B cell (primary cell): ENCODE data around the gene PISD.

Source experiments
- EZH2 ChIP-seq: IDR thresholded peaks from 2 replicates; pipeline ENCODE4 v1.6.1; 2012; ENCODE audit warnings: borderline replicate concordance, low read depth, mild to moderate bottlenecking, moderate library complexity, low read length; ENCODE audit not compliant: insufficient read depth, poor library complexity, severe bottlenecking
- TF ChIP-seq, protein P1 (sequence below): fragments of 200-600 bp; IDR thresholded peaks from one replicate; pipeline ENCODE4 v1.8.0; 2022; ENCODE audit warnings: antibody characterized with exemption, mild to moderate bottlenecking

DNA sequence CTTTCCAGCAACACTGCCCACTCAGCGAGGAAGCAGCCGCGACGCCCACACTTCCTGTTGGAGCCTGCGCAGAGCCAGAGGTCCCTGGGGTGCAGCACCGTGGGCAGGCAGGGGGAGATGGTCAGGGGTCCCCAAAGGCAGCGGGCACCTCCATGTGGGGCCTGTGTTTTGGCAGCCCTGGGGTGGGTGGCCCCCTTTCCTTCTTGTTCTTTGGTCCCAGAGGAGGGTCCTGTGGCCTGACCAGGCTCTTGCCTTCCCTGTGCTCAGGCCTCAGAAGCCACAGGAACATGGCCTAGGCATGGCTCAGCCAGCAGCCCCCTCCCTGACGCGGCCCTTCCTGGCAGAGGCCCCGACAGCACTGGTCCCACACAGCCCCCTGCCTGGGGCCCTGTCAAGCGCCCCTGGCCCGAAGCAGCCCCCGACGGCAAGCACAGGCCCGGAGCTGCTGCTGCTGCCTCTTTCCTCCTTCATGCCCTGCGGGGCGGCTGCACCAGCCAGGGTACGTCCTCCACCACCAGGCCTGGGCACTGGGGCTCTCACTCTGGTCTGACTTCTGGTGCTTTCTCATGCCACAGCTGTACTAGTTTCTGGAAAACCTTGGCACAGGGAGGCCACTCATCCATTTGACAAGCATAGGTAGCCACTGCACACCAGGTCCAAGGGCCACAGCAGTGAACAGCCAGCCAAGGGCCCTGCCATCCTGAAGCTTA is 47.1 kb downstream of the PISD start:
- no peak for TF ChIP-seq EZH2
- TF ChIP-seq, protein P1, sequence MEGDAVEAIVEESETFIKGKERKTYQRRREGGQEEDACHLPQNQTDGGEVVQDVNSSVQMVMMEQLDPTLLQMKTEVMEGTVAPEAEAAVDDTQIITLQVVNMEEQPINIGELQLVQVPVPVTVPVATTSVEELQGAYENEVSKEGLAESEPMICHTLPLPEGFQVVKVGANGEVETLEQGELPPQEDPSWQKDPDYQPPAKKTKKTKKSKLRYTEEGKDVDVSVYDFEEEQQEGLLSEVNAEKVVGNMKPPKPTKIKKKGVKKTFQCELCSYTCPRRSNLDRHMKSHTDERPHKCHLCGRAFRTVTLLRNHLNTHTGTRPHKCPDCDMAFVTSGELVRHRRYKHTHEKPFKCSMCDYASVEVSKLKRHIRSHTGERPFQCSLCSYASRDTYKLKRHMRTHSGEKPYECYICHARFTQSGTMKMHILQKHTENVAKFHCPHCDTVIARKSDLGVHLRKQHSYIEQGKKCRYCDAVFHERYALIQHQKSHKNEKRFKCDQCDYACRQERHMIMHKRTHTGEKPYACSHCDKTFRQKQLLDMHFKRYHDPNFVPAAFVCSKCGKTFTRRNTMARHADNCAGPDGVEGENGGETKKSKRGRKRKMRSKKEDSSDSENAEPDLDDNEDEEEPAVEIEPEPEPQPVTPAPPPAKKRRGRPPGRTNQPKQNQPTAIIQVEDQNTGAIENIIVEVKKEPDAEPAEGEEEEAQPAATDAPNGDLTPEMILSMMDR = no peak
